Osteocyte (in vitro differentiated cells): ENCODE data around the gene CD200R1L. TPM values are rescaled to one million over a fixed set of nuclear protein-coding genes. Genes with fewer than 3 reads are reported as not detected.
A peak's percentile ranks its signal among the peaks of the same experiment; 100 is the strongest.

Experiments used
- DNase-seq: peaks from one replicate; pipeline ENCODE4 v3.0.0; 2021; ENCODE audit warnings: mixed read lengths; ENCODE audit not compliant: unreplicated experiment; ENCODE audit errors: extremely low spot score
- H3K27ac Mint-ChIP-seq: one replicate; pipeline ENCODE4 v1.8.0; 2021; ENCODE audit warnings: mild to moderate bottlenecking, mixed read lengths; ENCODE audit not compliant: unreplicated experiment
- H3K27me3 Mint-ChIP-seq: one replicate; pipeline ENCODE4 v1.8.0; 2021; ENCODE audit warnings: mixed read lengths; ENCODE audit not compliant: unreplicated experiment
- H3K36me3 Mint-ChIP-seq: one replicate; pipeline ENCODE4 v1.8.0; 2021; ENCODE audit warnings: mixed read lengths; ENCODE audit not compliant: unreplicated experiment
- H3K4me1 Mint-ChIP-seq: one replicate; pipeline ENCODE4 v1.8.0; 2021; ENCODE audit warnings: mixed read lengths; ENCODE audit not compliant: unreplicated experiment
- H3K4me3 Mint-ChIP-seq: one replicate; pipeline ENCODE4 v1.8.0; 2021; ENCODE audit warnings: mild to moderate bottlenecking, moderate library complexity, mixed read lengths; ENCODE audit not compliant: unreplicated experiment
- H3K9me3 Mint-ChIP-seq: one replicate; pipeline ENCODE4 v1.8.0; 2021; ENCODE audit warnings: mixed read lengths; ENCODE audit not compliant: unreplicated experiment
- CTCF ChIP-seq: fragments of 200-600 bp; sonication (generic); IDR thresholded peaks from 2 replicates; pipeline ENCODE4 v1.5.0; 2021; ENCODE audit warnings: antibody characterized with exemption, mild to moderate bottlenecking, moderate library complexity
- total RNA-seq: library from RNA; stranded (reverse); gene quantifications from 2 replicates; pipeline ENCODE4 v1.2.1, GENCODE V29; 2021

CD200R1L gene
- total RNA-seq, 1 donor from 2014 or later = not detected

GRCh38 chr3:112778353-112778948 is 68.2 kb downstream of the CD200R1L start:
- no peaks in the 10 kb centered on the region for H3K9me3 Mint-ChIP-seq
- no peaks in the 10 kb centered on the region for H3K36me3 Mint-ChIP-seq
- H3K4me3 Mint-ChIP-seq = no peak overlapping the region
- DNase-seq = no peak
- no peak for TF ChIP-seq CTCF
- H3K27ac Mint-ChIP-seq = peak overlapping the region; percentile 86
- no peaks in the 10 kb centered on the region for H3K27me3 Mint-ChIP-seq
- peaks cover 54% of the 10 kb centered on the region for H3K4me1 Mint-ChIP-seq

GRCh38 chr3:112777811-112778210 is 68.9 kb downstream of the CD200R1L start:
- no peak for DNase-seq
- H3K4me3 Mint-ChIP-seq = no peak overlapping the region
- no peaks in the 10 kb centered on the region for H3K9me3 Mint-ChIP-seq
- no peak for TF ChIP-seq CTCF
- peaks cover 54% of the 10 kb centered on the region for H3K4me1 Mint-ChIP-seq
- H3K36me3 Mint-ChIP-seq = no peaks in the 10 kb centered on the region
- no peaks in the 10 kb centered on the region for H3K27me3 Mint-ChIP-seq
- peak overlapping the region; percentile 86 for H3K27ac Mint-ChIP-seq

GRCh38 chr3:112776836-112777235 is 69.8 kb downstream of the CD200R1L start:
- H3K27me3 Mint-ChIP-seq = no peaks in the 10 kb centered on the region
- peak overlapping the region; percentile 82 for H3K27ac Mint-ChIP-seq
- no peaks in the 10 kb centered on the region for H3K9me3 Mint-ChIP-seq
- H3K36me3 Mint-ChIP-seq = no peaks in the 10 kb centered on the region
- DNase-seq = no peak
- peaks cover 54% of the 10 kb centered on the region for H3K4me1 Mint-ChIP-seq
- TF ChIP-seq CTCF = no peak
- no peak overlapping the region for H3K4me3 Mint-ChIP-seq

GRCh38 chr3:112776000-112776399 is 70.7 kb downstream of the CD200R1L start:
- Mint-ChIP-seq H3K27me3 (no peaks in the 10 kb centered on the region), H3K9me3 (no peaks in the 10 kb centered on the region), H3K4me3 (no peak overlapping the region), H3K36me3 (no peaks in the 10 kb centered on the region), H3K27ac (no peak overlapping the region), H3K4me1 (peaks cover 51% of the 10 kb centered on the region)
- DNase-seq = no peak
- TF ChIP-seq CTCF = no peak

GRCh38 chr3:112775011-112775742 is 71.5 kb downstream of the CD200R1L start:
- Mint-ChIP-seq H3K4me1 (peaks cover 52% of the 10 kb centered on the region), H3K27ac (no peak overlapping the region), H3K4me3 (no peak overlapping the region), H3K9me3 (no peaks in the 10 kb centered on the region), H3K36me3 (no peaks in the 10 kb centered on the region), H3K27me3 (no peaks in the 10 kb centered on the region)
- DNase-seq = no peak
- no peak for TF ChIP-seq CTCF
